Stimulated activated CD4-positive, alpha-beta T cell treated with anti-CD3 and anti-CD28 coated beads, Interleukin-1b, Interleukin-23, amount 100 ng/mL, for 1 hour (primary cell): Measurements from ENCODE around the gene ACTN4.

ENCODE experiments used
- DNase-seq, 2 donors: peaks; one replicate each; pipeline ENCODE4 v3.0.0-alpha.2; 2020; ENCODE audit warnings: low read depth in 2 of 2

ACTN4 gene

DNA sequence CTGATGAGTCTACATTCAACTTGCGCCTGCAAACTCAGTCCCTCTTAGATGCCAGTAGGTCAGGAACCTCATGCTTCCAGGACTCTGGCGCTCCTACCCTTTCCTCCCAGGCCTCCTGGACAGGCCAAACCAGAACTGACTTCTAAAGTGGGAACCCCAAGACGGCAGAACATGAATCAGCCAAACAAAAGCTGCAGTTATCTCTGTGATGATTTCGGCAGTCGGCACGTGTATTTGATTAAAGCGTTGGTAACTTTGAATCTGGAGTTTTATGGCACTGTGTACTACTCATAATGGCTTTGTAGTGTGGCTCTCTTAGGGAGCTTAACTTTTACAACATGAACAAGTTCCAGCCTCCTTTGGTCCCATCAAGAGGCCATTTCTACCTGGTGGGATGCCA lies 13.7 kb downstream of the ACTN4 start:
- DNase-seq = no peak

- DNase-seq = no peak
Observed at GRCh38 chr19:38661996-38662395, 14.5 kb downstream of the ACTN4 start.

DNA sequence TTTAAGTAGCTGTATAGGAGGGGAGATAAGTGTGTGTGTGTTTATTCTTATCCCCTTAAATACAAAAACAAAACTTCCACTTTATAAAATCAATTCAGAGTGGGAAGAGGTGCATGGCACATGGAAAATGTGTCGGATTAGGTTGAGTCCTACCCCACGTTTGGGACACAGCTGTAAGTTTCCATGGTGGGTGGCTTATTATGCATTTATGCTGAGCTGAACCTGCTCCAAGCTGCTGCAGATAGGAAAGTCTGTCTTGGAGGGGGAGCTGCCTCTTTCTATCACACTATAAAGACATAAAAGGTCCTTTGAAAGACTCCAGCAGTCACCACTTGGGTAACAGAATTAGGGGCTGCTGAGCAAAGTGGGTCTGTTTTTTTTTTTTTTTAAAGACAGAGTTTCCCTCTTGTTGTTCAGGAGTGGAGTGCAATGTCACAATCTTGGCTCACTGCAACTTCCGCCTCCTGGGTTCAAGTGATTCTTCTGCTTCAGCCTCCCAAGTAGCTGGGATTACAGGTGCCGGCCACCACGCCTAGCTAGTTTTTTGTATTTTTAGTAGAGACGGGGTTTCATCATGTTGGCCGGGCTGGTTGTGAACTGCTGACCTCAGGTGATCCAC lies 15.2 kb downstream of the ACTN4 start:
- DNase-seq = no peak

- DNase-seq = no peak
Observed at GRCh38 chr19:38663156-38663651, 15.8 kb downstream of the ACTN4 start.

- DNase-seq = no peak
Observed at GRCh38 chr19:38663957-38664502, 16.6 kb downstream of the ACTN4 start.

DNA sequence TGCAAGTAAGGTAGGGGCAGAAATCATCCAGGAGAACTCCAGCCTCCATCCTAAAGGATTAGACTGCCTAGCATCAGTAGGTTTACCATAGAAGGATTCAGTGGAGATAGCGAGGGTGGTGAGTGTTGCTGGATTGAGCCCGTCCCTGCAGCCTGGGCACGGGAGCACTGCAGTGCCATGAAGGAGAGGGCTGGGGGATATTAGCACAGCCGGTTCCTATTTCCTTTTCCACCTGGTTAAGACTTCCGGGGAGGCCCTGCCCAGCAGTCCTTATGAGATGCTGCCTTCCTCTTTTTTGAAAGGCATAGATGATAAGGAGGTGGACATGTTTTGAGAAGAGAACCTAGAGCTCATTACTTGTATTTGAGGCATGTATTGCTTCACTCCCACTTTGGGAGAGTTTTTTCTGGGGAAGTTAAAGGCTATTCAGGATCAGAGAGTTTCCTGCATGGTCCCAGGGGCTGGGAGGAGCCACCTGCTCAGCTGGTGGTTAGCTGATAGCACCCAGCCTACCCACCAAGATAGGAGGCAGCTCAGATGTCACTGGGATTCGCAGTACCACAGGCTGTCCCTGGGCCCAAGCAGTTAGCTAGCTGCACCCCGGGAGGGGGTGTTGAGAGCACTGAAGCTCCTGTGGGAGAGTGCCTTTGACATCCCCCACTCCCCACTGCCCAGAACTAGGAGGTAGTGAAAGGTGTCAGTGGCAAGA lies 17.2 kb downstream of the ACTN4 start:
- no peak for DNase-seq

GRCh38 chr19:38665219-38665931 lies 17.9 kb downstream of the ACTN4 start:
- DNase-seq = no peak

DNA sequence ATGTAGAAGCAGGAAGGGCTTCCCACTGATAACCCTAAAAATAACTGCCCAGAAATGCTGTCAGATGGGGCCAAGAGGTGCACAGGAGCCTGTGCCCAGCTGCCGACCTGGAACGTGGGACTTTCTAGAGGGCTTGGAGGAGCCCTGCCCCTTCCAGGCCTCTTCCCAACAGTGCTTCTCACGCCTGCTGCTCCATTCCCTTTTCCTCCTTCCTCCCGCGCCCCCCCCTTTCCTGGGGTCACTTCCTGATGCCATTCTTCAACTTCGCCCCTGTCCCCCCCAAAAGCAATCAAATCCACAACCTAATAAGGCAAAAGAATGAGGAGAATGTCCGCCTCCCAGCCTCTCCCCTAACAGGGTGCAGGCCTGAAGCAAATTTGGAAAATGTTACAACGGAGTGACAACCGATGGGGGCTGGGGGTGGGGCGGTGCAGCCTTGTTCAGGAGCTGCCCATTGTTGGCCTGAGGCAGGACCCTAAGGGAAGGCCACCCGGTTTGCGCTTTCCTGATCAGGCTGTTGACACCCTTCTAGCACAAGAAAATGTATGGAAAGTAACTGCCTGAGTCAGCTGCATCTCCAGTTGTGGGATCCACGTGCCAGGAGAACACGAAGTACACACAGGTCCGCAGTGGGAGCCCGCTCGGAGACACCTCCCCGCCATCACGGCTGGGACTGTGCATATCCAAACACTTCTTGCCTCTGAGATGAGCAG lies 18.7 kb downstream of the ACTN4 start:
- DNase-seq = no peak

DNA sequence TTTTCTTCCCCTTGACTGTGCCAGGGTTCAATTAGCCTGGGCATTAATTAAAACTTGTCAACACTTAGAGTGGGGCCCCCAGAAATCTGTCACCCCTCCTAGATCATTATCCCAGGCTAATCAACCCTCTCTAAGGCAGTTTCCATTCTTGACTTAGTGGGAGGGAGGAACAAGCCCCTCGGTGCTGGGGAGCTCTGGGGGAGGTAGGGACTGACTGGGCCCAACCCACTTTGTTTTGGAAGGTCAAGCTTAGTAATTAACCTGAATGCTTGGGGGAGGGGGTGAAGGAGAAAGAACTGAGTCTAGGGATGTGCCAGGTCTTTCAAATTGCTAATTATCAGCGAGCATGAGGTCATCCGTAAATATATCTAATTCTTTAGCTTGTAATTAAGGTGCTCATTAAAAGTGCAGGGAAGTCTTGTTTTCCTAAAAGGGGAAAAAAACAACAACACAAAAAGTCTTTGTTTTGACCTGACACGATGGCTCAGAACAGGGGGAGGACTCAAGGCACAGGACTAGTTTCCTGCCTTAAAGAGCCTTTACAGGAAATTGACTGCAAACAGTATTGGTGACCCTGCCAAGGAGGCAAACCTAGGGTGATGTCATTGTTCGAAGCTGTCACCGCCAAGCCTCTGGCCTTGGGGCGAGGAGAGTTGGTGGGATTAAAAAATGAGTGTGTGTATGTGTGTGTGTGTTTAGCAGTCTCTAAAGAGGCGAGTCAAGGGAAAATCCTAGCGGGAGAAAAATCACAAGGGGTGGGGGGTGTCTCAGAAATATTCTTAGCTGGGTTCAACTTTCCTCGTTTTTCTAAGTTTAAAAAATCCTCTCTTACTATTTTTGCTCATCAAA lies 19.4 kb downstream of the ACTN4 start:
- DNase-seq = no peak

DNA sequence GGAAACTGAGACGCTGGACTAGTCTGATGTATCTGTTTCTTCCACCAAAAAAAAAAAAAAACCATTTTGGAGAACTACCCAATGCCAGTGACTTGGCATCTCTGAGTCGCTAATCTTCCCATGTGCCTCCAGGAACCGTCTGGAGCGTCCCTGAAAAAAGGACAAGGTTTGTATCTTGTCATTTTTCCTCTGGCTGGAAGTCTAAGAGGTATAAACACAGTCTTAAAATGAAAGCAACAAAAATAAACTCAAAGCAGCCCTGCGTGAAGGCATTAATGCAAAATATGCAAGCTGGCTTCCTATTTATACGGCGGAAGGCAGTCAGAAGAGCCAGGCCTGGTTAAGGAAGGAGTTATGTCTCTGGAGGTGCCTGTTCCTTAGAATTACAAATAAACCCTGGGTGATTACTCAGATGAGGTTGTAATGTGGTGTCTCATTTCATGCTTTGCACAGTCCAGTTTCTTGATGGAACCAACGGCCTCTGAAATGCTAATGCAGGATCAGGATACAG lies 20.3 kb downstream of the ACTN4 start:
- no peak for DNase-seq

DNA sequence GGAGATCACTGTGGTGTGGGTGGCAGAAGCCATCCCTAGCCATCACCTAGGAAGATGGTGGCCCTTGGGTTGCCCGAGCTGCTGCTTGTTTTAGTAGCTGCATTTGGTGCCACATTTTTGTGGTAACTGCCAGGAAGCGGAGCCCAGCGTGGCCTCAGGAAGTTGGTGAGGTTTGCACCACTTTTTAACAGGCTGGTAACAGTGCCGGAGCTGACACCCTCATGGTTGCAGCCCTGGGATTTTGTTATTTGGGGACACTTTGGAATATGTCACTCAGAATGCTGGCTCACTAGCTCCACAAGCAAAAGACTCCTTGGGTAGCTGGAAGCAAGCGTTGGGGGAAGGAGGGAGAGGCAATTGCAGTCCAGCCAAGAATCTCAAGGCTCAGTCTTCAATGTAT lies 22.1 kb downstream of the ACTN4 start:
- no peak for DNase-seq

GRCh38 chr19:38670921-38671398 lies 23.5 kb downstream of the ACTN4 start:
- DNase-seq = no peak

GRCh38 chr19:38671654-38672053 lies 24.2 kb downstream of the ACTN4 start:
- DNase-seq = no peak

- no peak for DNase-seq
Observed at GRCh38 chr19:38673030-38673429, 25.6 kb downstream of the ACTN4 start.

GRCh38 chr19:38674388-38675171 lies 27.1 kb downstream of the ACTN4 start:
- DNase-seq = no peak

- DNase-seq = no peak
Observed at GRCh38 chr19:38675611-38676010, 28.2 kb downstream of the ACTN4 start.

GRCh38 chr19:38676023-38676877 lies 28.8 kb downstream of the ACTN4 start:
- no peak for DNase-seq

- no peak for DNase-seq
Observed at GRCh38 chr19:38676878-38677646, 29.6 kb downstream of the ACTN4 start.
